Measurements from ENCODE around the gene PTPRCAP.

GRCh38 chr11:67436459-67437081, 912 bp downstream of the PTPRCAP start:
- no peak for TF ChIP-seq ZNF274 (IDR thresholded peaks at IDR 0.05; ENCODE audit: low read depth, low read length)
- TF ChIP-seq SUZ12 (IDR thresholded peaks at IDR 0.05; ENCODE audit: extremely low read depth, insufficient read depth, insufficient read length) = no peak

All from NT2/D1 (cell line).